ENCODE measurements around the gene TMEM245. TPM values are rescaled to one million over a fixed set of nuclear protein-coding genes. Genes with fewer than 3 reads are reported as not detected.
"Not testable (repeated sequence)": the region's sequence is repeated elsewhere in the genome, so short reads cannot be mapped to it uniquely, and the experiment has no call there.

TMEM245 gene
- total RNA-seq, 1 donor from 2014 or later = 33.7 TPM

DNA sequence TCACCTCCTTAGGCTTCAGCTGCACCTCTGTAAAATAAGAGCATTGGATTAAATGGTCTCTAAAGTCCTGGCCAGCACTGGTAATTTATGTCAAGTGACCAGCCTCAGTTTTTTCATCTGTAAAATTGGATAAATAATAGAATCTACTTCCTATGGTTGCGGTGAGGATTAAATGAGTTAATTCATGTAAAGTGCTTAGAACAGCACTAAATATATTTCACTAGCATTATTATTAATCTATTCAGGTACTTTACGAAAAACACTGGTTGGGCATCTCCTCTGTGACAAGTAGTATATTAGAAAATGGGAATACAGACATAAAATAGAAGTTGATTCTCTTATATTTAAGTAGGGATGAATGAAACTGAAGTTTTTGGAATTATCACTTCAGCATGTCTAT lies 13.8 kb upstream of the TMEM245 start:
- no peak for ATAC-seq

DNA sequence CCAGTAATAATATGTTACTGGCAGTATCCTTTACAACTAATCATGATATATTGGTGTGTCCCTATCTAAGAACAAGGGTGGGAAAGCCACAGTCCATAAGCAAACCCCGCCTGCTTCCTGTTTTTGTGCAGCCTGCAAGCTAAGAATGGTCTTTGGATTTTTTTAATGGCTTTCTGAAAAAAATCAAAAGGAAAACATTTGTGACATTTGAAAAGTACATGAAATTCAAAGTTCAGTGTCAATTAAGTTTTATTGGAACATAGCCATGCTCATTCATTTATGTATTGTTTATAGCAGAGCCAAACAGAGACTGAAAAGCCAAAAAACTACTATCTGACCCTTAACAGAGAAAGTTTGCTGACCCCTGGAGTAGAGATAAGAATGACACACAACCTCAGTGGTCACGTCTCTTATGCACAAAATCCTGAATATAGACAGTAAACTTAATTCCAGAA lies 12.8 kb upstream of the TMEM245 start:
- ATAC-seq (peak; percentile 48), DNase-seq (ENCODE audit: low spot score) (no peak)

More for the DNA sequence above, 13.8 kb upstream of the TMEM245 start:
- no peak for DNase-seq (ENCODE audit: low spot score)

DNA sequence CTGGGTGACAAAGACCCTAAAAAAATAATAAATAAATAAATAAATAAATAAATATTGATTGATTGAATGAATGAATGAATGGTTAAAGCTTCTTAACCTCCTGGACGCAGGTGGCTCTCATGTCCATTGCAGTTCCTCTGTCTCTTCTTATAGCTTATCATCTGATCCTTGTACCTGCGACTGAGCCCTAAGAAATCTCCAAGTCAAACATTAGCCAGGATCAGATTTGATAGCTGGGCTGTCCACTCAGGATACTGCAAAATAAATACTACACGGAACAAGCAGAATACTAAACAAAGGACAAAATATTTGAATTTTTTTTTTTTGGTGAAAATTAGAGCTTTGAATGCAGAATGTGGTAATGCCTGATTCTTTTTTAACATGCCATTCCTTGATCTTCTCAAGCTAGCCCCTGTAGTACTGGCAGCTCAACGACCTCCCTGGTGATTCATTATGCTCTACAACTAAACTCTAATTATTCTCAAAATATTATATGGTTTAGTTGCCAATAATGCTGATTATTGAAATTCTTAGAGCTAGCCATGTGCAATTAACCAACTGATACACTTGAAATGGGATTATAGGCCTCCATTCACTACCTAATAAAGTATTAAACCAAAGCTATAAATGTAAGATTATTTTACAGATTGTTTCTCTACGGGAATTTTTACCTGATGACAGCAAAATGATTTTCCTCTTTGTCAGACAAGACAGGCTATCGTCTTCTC lies 9.9 kb upstream of the TMEM245 start:
- peak; percentile 38 for ATAC-seq
- DNase-seq (ENCODE audit: low spot score) = no peak

DNA sequence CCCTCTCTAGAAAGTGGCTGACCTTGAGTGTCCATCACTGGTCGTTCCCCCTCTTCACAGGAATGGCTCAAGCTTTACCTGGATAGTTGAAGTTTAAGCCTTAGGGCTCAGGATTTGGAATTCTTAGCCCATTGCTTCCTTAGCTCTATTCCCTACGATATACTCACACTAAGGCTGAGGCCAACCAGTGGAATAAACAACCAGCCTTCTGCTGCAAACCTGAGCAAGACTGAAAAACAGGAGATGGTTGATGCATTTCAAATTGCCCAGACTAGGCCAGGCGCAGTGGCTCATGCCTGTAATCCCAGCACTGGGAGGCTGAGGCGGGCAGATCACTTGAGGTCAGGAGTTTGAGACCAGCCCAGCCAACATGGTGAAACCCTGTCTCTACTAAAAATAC lies 6.9 kb upstream of the TMEM245 start:
- ATAC-seq; DNase-seq (ENCODE audit: low spot score): not testable (repeated sequence)

DNA sequence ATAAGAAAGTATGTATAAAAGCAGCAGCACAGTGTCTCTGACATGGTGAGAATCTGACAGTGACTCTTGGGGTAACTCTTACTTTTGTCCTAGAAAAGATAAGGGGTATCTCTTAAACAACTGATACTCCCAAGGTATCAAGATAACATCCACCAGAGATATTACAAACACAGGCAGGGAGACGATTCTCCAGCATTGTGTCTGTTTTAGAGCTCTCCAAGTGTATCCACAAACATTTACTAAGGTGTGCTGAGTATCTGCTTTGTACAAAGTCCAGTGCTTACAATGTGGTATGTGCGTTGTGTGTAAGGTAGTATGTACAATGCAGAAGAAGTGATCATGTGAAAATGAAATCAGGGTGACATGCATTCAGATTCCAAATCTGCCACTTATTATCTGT lies 4.4 kb upstream of the TMEM245 start:
- ATAC-seq = no peak
- no peak for DNase-seq (ENCODE audit: low spot score)

DNA sequence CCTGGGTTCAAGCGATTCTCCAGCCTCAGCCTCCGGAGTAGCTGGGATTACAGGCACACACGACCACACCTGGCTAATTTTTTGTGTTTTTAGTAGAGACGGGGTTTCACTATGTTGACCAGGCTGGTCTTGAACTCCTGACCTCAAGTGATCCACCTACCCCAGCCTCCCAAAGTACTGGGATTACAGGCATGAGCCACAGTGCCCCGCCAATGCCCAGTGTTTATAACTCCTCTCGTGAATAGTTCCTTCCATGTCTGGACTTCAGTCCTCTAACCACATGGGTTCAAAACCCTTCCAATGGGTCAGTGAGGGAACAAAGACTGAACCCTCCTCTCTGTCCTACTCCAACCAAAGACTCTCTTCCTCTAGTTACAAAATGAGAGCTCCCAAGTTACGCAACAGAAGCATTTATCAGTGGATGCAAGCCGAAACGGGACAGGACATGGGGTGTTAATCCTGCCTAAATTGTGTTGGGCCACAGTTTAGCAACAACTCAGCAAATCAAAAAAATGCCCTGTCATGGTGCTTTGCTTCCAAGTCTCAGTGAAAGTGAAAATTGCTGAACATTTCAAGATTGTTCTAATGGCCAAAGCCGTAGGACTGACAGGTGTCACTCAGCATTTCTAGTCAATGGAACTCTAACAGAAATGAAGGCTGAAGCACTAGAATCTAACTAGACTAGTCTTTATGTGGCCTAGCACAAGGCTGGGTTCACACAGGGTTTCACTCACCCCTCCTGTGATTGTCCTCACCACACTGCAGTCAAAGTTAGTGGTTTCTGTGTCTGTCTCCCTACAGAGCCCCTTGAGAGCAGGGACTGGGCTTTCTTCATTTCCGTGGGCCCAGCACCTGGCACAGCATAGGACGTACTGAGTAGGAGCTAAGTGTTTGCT lies 3.2 kb upstream of the TMEM245 start:
- DNase-seq (ENCODE audit: low spot score) = no peak
- ATAC-seq = no peak

DNA sequence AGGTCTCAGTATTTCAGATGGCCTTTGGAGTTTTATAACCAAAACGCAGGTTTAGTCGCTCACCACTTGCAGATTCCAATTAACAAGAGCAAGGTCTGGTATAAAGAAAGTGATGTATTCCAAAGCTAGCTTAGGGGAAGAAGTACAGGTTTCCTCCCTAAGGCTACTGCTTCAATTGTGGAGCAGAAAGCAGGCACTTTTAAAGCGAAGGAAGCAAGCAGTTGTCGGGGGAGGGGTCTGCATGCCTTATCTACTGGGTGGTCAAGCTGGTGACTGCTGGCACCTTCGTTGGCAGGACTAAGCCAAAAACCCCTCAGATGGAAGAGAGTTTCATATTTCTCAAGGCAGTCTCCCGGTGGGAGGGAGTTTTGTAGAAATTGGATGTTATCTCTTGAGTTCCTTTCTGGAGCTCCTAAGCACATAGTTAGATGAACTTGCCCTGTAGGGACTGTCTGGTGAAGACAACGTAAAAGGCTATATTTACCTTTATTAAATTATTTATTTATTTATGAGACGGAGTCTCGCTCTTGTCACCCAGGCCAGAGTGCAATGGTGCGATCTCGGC lies 1.6 kb upstream of the TMEM245 start:
- DNase-seq (ENCODE audit: low spot score) (no peak), ATAC-seq (no peak)

DNA sequence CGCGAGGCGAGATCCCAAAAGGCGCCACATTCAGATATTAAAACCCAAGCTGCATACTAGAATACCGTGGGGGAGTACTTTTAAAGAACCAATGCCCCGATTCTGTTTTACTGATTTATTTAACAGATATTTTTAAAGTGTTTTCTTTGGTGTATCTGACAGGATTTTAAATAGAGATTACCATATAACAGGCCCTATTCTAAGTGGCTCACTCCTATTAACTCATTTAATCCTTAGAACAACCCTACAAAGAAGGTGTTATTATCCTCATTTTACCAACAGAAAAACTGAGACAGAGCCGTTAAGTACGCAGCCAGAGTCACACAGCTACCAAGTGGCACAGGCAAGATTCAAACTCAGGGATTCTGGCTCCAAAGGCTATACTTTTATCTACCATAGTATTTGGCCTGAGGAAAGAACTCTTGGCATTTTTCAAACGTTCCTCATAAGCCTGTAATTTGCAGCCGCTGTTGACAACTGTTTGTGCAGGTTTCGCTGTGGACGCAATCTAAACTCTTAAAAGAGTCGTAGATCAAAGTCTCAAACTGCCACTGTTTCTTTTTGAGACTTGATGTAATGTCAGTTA lies 550 bp upstream of the TMEM245 start:
- DNase-seq (ENCODE audit: low spot score) = no peak
- no peak for ATAC-seq

DNA sequence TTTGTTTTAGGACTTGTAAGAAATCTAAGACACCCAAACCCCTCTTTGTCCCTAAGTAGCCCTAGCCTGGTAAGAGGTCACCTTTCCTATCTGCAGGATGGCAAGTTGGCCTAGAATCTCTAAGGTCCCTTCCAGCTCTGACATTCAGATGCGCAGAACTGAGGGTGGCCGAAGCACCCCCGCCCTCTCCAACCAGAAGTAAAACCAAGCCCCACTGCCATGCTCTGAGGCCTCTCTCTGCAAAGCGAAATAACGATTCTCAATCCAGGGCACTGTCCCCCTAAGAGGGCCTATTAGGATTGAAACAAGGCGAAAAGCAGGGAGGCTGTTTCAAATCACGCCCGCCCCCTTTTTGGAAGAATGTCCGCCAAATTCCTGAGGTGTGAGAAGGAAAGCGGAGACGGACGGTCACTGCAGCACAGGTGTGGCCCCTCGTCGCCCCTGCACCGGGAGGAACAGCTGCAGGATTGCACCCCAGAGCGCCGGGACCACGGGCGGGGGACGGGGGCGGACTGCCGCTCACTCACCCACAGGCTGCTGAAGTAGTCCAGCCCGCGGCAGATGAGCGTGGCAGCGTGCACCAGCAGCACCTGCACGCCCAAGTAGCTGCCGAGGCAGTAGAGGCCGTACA lies 824 bp downstream of the TMEM245 start:
- peak; percentile 57 for DNase-seq (ENCODE audit: low spot score)
- no peak for ATAC-seq

DNA sequence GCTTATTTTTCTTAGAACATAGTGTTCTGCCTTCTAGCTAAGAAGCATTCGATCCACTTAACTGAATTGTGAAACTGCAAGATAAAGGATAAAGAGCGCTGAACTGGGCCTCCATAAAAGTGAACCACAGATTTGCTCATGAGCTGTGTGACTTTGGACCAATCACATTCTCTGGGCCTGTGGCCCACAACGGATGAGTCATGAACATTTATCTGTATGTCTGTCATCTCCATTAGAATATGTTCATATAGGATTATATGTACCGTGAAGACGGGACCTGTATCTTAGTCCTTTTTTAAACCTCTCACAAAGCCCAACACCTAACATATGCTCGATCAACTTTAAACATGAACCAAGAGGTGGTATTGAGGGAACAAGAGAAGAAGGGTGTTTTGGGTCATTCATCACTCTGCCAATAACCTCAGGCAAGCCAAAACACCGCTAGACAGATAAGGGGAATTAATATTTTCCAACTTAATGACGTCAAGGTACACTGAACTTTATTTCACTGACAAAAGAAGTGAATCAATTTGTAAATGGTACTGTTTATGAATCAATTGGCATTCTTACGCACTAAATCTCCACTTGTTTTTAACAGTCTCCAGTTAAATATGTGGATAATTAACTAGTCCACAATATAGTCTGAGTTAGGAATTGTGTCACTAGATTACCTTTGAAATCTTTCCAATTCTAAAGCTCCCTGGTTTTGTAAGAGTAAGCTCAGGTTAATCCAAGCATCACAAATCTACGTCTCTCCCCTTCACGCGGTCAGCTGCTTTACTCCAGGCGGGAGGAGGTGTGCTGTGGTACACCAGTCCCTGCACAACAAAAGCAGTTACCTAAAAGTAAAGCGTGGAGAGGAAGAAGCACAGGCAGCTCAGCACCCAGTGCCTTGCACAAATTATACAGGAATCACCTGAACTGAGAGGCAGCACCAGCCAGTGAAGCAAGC lies 1.6 kb downstream of the TMEM245 start:
- DNase-seq (ENCODE audit: low spot score) = peak; percentile 63
- ATAC-seq = peak; percentile 33

DNA sequence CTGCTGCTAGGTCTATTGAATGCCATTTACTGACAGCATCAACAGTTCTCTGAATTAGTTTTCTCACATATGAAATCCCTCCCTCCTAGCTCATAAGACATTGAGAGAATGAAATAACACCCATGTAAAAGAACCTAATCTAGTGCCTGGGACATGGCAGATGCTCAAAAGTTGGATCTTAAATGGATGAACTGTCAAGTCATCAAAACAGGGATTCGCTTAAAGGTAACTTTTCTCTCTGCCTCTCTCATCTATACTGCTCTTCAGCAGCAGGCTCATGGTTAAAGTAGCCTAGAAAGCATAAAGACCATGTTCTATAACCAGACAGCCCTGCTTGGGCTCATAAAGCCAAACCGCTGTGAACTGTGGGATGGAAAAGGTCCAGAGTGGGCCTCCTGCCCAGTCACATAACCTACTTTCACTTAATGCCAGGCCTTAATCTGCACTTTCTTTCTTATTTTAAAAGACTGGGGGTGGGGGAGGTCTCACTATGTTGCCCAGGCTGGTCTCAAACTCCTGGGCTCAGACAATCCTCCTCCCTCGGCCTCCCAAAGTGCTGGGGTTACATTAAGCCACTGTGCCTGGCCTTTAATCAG lies 3.7 kb downstream of the TMEM245 start:
- ATAC-seq = peak; percentile 40
- DNase-seq (ENCODE audit: low spot score) = peak; percentile 88

DNA sequence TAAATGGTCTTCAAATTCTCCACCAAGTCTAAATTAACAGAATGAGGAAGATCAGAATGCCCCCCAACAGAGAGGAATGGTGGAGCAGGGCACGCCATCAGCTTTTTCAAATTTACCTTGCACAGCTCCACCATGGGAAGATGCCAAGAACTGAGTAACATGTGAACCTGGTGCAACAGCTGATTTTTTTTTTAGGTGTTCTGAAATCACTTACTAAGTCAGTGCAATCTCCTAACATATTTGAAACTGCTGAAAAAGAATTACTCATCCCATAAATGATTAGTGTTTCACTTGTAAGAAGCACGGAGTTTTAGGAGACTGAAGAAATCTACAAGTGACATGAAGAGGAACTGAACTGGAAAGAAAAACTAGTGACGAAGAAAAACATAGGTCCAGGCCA lies 5.1 kb downstream of the TMEM245 start:
- peak; percentile 17 for ATAC-seq

DNA sequence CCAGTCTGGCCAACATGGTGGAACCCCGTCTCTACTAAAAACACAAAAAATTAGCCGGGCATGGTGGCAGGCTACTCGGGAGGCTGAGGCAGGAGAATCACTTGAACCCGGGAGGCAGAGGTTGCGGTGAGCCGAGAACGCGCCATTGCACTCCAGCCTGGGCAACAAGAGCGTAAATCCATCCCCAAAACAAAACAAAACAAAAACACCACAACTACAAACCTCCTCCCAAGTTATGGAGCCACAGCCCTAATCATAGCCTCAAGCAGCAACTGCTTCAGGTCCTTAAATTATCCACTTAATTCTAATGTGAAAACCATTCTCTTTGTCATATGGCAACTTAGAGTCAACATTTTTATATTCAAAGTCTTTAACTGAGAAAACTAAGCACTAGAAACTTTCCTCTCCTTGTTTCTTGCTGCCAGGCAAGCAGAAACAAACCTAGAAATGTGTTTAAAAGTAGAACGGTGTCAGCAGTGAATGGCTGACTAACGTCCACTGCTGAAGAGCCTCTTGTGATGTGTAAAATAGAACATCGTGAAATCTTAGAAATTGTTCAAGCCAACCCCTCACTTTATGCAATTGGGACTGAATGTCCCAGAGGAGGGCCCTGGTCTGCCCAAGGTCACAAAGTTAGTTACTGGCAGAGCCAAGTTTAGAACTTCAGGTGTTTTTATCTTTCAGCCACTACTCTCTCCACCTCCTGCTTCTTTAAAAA lies 5.7 kb downstream of the TMEM245 start:
- DNase-seq (ENCODE audit: low spot score) = peak; percentile 48
- peak; percentile 2 for ATAC-seq

More for the DNA sequence above, 5.1 kb downstream of the TMEM245 start:
- DNase-seq (ENCODE audit: low spot score) = no peak

DNA sequence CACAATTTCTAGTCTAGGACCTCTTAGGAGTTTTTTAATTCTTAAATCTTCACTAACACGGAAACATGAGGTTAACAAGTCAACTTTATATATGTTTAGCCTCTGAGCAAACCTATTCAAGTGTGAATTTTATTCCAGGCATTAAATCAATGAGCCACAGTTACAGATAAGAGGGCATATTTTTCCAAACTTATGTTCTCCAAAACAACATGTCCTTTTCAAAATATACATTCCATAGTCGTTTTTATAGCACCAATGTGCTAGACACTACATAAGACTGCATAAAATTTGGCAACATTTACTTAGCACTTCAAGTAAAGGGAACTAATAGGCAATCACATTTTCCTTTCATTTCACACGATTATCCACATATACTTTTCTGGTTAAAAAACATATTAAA lies 6.5 kb downstream of the TMEM245 start:
- DNase-seq (ENCODE audit: low spot score) (no peak), ATAC-seq (no peak)

DNA sequence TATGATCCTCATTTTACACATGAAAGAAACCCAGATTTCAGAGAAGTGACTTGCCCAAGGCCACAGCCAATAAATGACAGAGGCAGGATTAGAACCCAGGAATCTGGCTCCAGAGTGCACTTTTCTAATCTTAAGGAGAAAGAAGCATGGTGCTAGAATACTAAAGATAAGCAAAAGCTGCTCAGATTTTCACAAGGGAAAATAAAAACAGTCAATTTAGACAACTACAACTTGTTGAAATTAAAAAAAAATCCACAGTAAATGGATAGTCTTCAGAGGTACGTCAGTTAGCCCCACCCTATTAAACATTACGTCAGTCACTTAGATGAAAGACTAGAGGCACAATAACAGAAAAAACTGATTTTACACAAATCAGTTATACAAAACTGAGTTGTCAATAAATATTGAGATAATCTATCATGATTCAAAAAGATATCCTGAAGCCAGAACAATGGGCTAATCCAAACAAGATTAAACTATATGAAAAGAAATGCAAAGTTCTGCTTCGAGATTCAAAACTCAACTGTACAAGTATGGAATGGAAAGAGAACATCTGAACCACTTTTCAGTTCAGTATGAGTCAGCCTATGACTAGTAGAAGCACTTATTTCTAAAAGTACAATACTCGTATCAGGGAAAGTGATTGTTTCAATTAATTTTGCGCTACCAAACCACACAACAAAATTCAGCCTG lies 9.3 kb downstream of the TMEM245 start:
- no peak for ATAC-seq
- DNase-seq (ENCODE audit: low spot score) = no peak

DNA sequence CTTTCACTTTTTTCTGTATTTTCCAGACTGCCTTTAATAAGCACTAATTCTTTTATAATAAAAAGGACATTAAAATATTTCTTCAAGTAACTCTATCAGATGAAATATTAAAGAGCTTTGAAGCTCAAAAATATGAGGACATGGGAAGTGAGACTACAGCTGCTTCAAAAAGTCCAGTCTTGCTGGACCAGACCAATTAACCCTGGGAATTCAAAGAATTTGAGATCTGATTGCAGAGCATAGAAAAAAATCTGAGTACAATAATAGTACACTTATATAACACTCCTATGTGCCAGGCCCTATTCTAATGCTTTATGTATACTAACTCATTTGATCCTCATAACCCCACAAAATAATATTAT lies 9.8 kb downstream of the TMEM245 start:
- no peak for DNase-seq (ENCODE audit: low spot score)
- ATAC-seq = no peak

DNA sequence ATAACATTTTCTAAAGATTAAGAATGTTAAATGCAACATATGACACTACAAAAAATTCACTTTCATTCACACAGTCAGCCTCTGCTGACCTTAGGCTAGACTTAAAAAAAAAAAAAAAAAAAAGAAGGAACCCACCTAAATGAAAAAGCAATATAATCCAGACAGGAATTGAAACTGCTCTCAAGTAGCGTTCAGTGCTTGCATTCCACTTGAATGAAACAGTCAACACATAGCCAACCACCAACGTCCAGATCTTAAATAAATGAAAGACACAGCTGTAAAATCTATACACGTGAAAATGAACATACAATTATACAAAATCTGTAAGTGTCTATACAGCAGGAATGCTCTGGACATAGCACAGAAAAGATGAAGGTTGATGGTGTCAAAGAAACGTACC lies 11.4 kb downstream of the TMEM245 start:
- ATAC-seq (no peak), DNase-seq (ENCODE audit: low spot score) (no peak)
